ENCODE data around the gene CREBBP.
"Not testable (repeated sequence)": the region's sequence is repeated elsewhere in the genome, so short reads cannot be mapped to it uniquely, and the experiment has no call there.

Gene CREBBP

GRCh38 chr16:3880623-3881498 is at the start of gene CREBBP:
Gene CREBBP, minus strand, starts transcription at chr16:3880713. Its CDS starts 797 bp downstream, at chr16:3879916.
- peak; percentile 92 for DNase-seq (ENCODE audit: extremely low spot score)
- ChIA-PET POLR2A (interaction anchor here (0.7 to 1.7 kb wide), 8 partner anchors 13 to 394 kb away, joined by 3 to 5 read pairs (median 3); no protein-coding TSS in a partner anchor), CTCF (interaction anchor here (0.7 kb wide), 1 partner anchor 149 kb away, joined by 3 read pairs; no protein-coding TSS in a partner anchor)
- TF ChIP-seq FOXA1 (IDR thresholded peaks at IDR 0.05) (no peak), TARDBP (IDR thresholded peaks at IDR 0.05) (no peak), HDGF (IDR thresholded peaks at IDR 0.05; ENCODE audit: borderline replicate concordance) (no peak), FOXM1 (IDR thresholded peaks at IDR 0.05; ENCODE audit: borderline replicate concordance) (0 out of 2 replicates have a peak, but pooled peaks have one; percentile 14), L3MBTL2 (conservative IDR thresholded peaks at IDR 0.05) (peak; percentile 36; the same call in 1 of the 2 replicates), BHLHE40 (IDR thresholded peaks at IDR 0.05; ENCODE audit: borderline replicate concordance) (no peak), ELF4 (IDR thresholded peaks at IDR 0.05) (no peak), LEF1 (IDR thresholded peaks at IDR 0.05; ENCODE audit: borderline replicate concordance) (peak; percentile 63; the same call in 1 of the 2 replicates), SUZ12 (IDR thresholded peaks at IDR 0.05) (no peak), FOXK2 (IDR thresholded peaks at IDR 0.05) (no peak), CTBP1 (IDR thresholded peaks at IDR 0.05; ENCODE audit: borderline replicate concordance) (no peak), ZNF384 (IDR thresholded peaks at IDR 0.05) (no peak)

- DNase-seq (ENCODE audit: extremely low spot score); CTCF ChIA-PET; POLR2A ChIA-PET: not testable (repeated sequence)
These were observed 46.6 kb upstream of the CREBBP start for GRCh38 chr16:3927147-3927546.

- no peak for TF ChIP-seq FOXM1 (IDR thresholded peaks at IDR 0.05; ENCODE audit: borderline replicate concordance)
- TF ChIP-seq FOXK2 (IDR thresholded peaks at IDR 0.05): no peak
- TF ChIP-seq SP1 (IDR thresholded peaks at IDR 0.05): no peak
- TF ChIP-seq L3MBTL2 (conservative IDR thresholded peaks at IDR 0.05): no peak
- no peak for TF ChIP-seq BHLHE40 (IDR thresholded peaks at IDR 0.05; ENCODE audit: borderline replicate concordance)
- no peak for TF ChIP-seq NFRKB (IDR thresholded peaks at IDR 0.05)
- no peak for TF ChIP-seq CTBP1 (IDR thresholded peaks at IDR 0.05; ENCODE audit: borderline replicate concordance)
- TF ChIP-seq ELF4 (IDR thresholded peaks at IDR 0.05): no peak
- no peak for TF ChIP-seq FOXA1 (IDR thresholded peaks at IDR 0.05)
- no peak for TF ChIP-seq HDGF (IDR thresholded peaks at IDR 0.05; ENCODE audit: borderline replicate concordance)
- no peak for TF ChIP-seq PKNOX1 (IDR thresholded peaks at IDR 0.05)
- TF ChIP-seq SUZ12 (IDR thresholded peaks at IDR 0.05): no peak
- no peak for TF ChIP-seq ARNT (IDR thresholded peaks at IDR 0.05)
- TF ChIP-seq TARDBP (IDR thresholded peaks at IDR 0.05): no peak
- TF ChIP-seq LEF1 (IDR thresholded peaks at IDR 0.05; ENCODE audit: borderline replicate concordance): no peak
- no peak for TF ChIP-seq ZNF384 (IDR thresholded peaks at IDR 0.05)
- no peak for DNase-seq (ENCODE audit: extremely low spot score)
- ChIA-PET CTCF (no interaction called here), POLR2A (no interaction called here)
These were observed 44.2 kb upstream of the CREBBP start for GRCh38 chr16:3924763-3925162.

GRCh38 chr16:3922241-3922640 is 41.7 kb upstream of the CREBBP start:
- no peak for TF ChIP-seq ZNF384 (IDR thresholded peaks at IDR 0.05)
- TF ChIP-seq TARDBP (IDR thresholded peaks at IDR 0.05): no peak
- no peak for TF ChIP-seq SP1 (IDR thresholded peaks at IDR 0.05)
- TF ChIP-seq CTBP1 (IDR thresholded peaks at IDR 0.05; ENCODE audit: borderline replicate concordance): no peak
- TF ChIP-seq FOXM1 (IDR thresholded peaks at IDR 0.05; ENCODE audit: borderline replicate concordance): no peak
- no peak for TF ChIP-seq SUZ12 (IDR thresholded peaks at IDR 0.05)
- TF ChIP-seq PKNOX1 (IDR thresholded peaks at IDR 0.05): no peak
- TF ChIP-seq FOXK2 (IDR thresholded peaks at IDR 0.05): no peak
- TF ChIP-seq BHLHE40 (IDR thresholded peaks at IDR 0.05; ENCODE audit: borderline replicate concordance): no peak
- no peak for TF ChIP-seq HDGF (IDR thresholded peaks at IDR 0.05; ENCODE audit: borderline replicate concordance)
- TF ChIP-seq FOXA1 (IDR thresholded peaks at IDR 0.05): no peak
- no peak for TF ChIP-seq ELF4 (IDR thresholded peaks at IDR 0.05)
- no peak for TF ChIP-seq LEF1 (IDR thresholded peaks at IDR 0.05; ENCODE audit: borderline replicate concordance)
- TF ChIP-seq L3MBTL2 (conservative IDR thresholded peaks at IDR 0.05): no peak
- no peak for DNase-seq (ENCODE audit: extremely low spot score)
- POLR2A ChIA-PET: no interaction called here
- CTCF ChIA-PET: no interaction called here

DNA sequence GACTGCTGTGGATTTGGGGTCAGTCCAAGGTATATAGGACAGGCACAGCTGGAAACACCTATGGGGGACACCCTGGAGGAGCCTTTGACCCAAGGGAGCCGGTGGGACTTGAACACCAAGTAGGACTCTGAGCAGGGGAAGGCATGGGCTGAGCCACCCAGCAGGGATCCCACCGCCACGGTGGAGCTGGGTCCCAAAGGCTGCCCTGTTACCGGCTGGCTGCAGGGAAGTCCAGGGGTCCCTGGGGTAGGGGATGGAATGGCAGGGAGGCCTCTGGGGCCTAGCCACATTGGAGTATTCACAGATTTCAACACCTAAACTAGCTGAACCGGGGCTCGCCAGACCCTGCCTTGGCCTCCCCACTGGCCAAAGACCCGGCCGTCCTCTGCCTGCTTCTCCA is 39.7 kb upstream of the CREBBP start:
- POLR2A ChIA-PET: no interaction called here
- TF ChIP-seq ZNF384 (IDR thresholded peaks at IDR 0.05) (no peak), ELF4 (IDR thresholded peaks at IDR 0.05) (no peak), TARDBP (IDR thresholded peaks at IDR 0.05) (no peak), HDGF (IDR thresholded peaks at IDR 0.05; ENCODE audit: borderline replicate concordance) (no peak), L3MBTL2 (conservative IDR thresholded peaks at IDR 0.05) (no peak), ARNT (IDR thresholded peaks at IDR 0.05) (no peak), SP1 (IDR thresholded peaks at IDR 0.05) (no peak), BHLHE40 (IDR thresholded peaks at IDR 0.05; ENCODE audit: borderline replicate concordance) (no peak), FOXK2 (IDR thresholded peaks at IDR 0.05) (no peak)
- CTCF ChIA-PET: no interaction called here
- DNase-seq (ENCODE audit: extremely low spot score): no peak

DNA sequence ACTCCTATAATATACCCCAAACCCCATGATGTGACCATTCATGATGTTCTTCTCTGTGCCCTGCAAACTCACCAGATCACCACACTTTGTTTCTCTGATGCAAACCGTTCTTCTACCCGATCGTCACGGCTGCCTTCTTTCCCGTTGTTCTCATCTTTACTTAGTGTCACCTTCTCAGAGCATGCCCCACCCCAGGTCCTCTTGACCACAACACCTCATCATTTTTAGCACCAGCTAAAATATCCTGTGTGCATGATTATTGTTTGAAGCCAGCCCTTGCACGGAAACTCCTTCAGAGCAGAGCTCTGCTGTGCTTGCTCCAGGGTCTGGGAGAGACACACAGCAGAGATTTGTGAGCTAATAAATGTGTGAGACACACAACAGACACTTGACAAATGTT is 38.9 kb upstream of the CREBBP start:
- DNase-seq (ENCODE audit: extremely low spot score): no peak
- TF ChIP-seq L3MBTL2 (conservative IDR thresholded peaks at IDR 0.05) (no peak), FOXA1 (IDR thresholded peaks at IDR 0.05) (no peak), TARDBP (IDR thresholded peaks at IDR 0.05) (no peak), PKNOX1 (IDR thresholded peaks at IDR 0.05) (no peak), NFRKB (IDR thresholded peaks at IDR 0.05) (no peak), SP1 (IDR thresholded peaks at IDR 0.05) (no peak), ZNF384 (IDR thresholded peaks at IDR 0.05) (no peak), BHLHE40 (IDR thresholded peaks at IDR 0.05; ENCODE audit: borderline replicate concordance) (no peak), HDGF (IDR thresholded peaks at IDR 0.05; ENCODE audit: borderline replicate concordance) (no peak), SUZ12 (IDR thresholded peaks at IDR 0.05) (no peak), FOXK2 (IDR thresholded peaks at IDR 0.05) (no peak), FOXM1 (IDR thresholded peaks at IDR 0.05; ENCODE audit: borderline replicate concordance) (no peak), ELF4 (IDR thresholded peaks at IDR 0.05) (no peak), LEF1 (IDR thresholded peaks at IDR 0.05; ENCODE audit: borderline replicate concordance) (no peak), ARNT (IDR thresholded peaks at IDR 0.05) (no peak), CTBP1 (IDR thresholded peaks at IDR 0.05; ENCODE audit: borderline replicate concordance) (no peak)
- POLR2A ChIA-PET: no interaction called here
- CTCF ChIA-PET: no interaction called here
